NCI-H460 (cell line): ENCODE measurements around the gene BEAN1. TPM values are rescaled to one million over a fixed set of nuclear protein-coding genes. Genes with fewer than 3 reads are reported as not detected.
"Not testable (repeated sequence)": the region's sequence is repeated elsewhere in the genome, so short reads cannot be mapped to it uniquely, and the experiment has no call there.

Experiments used
- DNase-seq: peaks from one replicate; pipeline ENCODE4 v3.0.0-alpha.2; 2016; ENCODE audit warnings: low read depth; ENCODE audit errors: extremely low read depth
- total RNA-seq: library from RNA; depleted of rRNA; stranded (reverse); fragments of >200 nt; shearing (Covaris generic); gene quantifications from 2 replicates; pipeline ENCODE4 v1.2.3, GENCODE V29; 2014

Gene BEAN1
- total RNA-seq, 1 experiment from 2014 or later: 0.42 TPM

DNA sequence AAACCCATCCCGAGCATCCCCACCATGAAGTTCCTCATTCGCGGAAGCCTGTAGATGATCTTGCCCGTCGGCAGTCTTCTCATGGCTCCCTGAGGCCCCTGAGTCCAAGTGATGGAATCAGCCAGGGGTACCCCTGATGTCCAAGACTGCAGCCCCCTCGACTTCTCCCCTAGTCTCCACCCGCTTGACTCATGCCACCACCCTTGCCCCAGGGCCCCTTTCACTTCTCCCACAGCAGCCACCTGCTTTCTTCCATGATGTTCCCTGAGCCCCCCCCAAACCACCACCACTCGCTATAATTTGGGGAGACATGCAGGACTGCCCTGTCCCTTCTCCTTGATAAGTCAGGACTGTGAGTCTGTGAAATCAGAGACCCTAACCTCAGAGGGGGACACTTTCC, 11.4 kb downstream of the BEAN1 start:
- DNase-seq: no peak

DNA sequence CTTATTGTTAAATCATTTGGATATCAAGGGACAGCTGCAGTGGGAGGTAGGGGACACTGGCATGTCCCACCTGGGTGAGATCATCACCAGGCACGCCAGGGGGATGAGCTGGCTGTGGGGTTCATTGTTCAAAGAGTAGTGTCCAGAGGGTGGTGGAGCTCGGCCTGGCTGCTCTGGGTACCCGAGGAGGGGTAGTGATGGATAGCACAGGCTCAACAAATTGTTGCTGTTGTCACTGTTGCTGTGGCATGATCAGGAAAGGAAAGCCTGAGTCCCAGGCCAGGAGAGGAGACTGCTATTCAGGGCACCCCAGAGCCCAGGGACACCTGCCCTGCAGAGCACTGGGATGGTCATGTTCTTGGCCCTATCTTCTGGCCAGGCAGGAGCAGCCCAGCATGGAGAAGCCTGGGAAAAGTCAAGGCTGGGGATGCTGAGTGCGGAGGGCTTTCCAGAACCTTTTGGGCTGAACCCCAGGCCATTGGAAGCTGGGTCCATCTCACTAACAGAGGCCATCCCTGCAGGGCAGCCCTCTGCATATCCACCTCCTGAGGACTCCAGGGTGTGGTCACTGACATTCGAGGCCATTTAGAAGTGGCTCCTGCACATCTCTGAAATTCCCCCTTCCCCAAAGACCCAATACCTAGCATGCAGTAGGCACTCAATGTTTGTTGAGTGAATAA, 12.1 kb downstream of the BEAN1 start:
- no peak for DNase-seq

DNA sequence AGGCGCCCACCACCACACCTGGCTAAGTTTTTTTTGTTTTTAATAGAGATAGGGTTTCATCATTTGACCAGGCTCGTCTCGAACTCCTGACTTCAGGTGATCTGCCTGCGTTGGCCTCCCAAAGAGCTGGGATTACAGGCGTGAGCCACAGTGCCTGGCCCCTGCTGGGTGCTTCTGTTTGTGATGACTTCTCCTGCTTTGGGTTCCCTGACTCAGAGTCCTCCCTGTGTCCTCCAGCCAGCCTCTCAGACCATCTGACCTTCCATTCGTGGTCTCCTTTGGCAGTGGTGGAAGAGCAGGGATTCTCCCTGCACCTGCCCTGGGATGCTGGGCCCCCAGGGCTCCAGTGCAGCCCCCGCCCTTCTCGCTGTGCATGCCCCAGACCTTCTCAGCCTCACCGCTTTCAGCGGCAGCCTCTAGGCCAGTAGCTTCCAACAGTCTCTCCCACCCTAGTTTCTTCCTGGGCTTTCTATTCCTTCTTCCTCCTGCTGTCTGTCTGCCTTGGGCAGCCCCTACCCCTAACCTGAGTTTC, 13.2 kb downstream of the BEAN1 start:
- DNase-seq: no peak

DNA sequence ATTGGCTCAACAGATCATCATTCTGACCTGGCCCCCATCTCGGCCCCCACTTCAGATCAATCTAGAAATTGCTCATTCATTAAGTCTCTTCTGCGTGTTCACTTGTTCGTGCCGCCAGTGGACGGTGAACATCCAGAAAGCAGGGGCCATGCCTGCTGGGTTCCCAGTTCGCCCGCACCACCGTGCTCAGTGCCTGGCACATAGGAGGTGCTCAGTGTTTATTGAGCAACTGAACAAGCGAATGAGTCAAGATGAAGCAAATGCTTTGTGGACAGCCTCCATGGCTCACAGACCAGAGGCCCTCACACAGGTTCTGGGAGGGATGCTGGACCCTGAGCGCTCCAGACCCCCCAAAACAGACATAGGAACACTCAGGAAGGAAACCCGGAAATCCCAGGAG, 13.9 kb downstream of the BEAN1 start:
- DNase-seq: no peak

DNA sequence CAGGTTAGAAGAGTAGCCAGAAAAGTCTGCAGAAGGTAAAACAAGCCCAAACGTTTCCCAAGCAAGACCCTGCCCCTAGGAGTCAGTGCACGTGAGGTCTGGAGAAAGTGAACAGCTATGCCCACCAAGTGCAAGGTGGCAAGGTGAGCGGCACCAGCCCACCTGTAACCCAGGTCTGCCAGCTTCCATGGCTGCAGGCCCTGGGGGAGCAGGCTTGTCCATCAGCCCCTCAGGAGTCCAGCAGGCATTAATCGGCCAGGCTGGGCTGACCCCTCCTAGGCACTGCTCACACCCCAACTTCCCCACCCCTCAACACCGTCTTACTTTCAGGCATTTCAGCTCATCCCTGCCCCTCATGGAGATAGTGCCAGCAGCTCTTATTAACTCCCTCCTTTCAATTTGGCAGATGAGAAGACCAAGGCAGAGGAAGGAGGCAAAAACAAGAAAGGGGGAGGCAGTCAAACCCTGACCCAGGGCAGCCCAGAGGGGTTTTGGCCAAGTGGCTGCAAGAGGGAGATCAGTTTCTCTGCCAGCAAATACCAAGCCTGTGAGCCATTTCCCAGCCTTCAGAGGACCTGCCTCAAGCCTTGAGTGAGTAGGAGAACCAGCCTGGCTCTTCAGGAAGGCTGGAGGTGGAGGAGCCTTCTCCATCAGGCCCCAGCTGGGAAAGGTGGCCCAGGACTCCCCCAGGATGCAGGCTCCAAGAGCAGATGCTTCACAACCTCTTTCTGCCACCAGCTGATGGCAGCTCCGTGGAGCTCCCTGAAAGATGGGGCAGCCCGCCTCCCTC, 14.7 kb downstream of the BEAN1 start:
- no peak for DNase-seq

DNA sequence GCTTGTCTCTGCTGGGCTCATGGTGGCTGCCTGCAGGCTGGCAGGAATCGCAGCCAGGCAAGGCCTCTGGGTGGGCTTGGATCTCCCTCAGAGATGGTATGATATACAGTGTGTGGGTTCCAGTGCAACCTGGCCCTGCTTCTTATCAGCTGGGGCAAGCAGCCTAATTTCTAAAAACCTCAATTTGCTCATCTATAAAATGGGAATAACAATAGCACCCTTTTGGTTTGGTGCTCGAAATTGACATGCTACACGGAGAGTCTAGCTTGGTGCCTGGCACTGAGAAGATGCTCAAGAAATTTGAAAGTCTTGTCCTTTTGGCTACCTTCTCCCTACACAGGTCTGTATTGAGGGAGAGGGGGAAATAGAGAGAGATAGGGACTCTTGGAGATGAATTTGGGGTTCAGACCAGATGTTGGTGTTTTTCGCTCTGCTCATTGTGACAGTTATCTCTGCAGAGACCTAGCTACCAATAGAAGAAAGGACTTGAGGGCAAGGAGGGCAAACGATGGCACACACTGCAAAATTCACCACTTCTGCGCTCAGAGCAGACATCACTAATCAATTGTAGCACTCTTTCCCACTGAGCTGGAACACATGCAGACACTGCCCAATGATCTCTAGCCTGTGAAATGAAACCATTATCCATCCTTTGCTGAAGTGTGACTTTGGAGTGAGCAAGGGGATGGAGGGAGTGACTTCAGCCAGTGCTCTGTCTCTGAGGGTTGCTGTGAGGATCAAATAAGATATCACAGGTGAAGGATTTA, 15.6 kb downstream of the BEAN1 start:
- DNase-seq: no peak

DNA sequence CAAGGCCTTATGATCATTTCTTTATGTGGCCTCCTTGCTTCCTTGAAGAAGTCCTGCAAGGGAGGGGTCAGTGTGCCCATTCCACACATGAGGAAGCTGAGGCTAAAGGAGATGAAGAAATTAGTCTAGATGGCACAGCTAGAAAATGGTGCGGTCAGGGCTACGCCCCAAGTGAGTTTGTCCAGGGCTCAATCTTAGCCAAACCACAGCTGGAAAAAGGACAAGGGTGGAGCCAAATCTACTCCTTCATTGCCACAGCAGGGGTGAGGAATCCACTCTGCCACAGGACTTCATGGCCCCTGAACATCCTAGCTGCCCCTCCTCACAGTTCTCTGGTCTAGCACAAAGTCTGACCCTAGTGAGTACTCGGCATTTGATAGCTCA, 16.2 kb downstream of the BEAN1 start:
- DNase-seq: no peak

DNA sequence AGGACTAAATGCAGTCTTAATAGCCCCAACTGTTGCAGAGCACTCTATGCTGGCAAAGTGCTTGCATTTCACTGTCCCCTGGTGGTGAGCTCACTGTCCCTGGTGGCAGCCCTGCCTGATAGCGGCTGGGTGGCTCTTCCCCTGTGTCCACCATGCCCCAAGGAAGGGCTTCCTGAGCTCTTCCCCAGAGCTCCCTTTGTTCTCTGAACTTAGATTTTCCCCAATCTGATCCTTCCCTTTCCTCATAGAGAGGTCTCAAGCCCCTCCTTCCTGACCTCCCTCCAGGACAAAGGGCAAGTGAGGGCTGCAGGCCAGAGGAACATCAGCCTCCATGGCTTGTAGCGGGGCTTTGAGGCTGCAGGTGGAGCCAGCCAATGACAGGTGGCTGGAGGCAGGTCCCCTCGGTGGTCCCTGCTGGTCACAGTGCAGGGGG, 17.0 kb downstream of the BEAN1 start:
- no peak for DNase-seq

DNA sequence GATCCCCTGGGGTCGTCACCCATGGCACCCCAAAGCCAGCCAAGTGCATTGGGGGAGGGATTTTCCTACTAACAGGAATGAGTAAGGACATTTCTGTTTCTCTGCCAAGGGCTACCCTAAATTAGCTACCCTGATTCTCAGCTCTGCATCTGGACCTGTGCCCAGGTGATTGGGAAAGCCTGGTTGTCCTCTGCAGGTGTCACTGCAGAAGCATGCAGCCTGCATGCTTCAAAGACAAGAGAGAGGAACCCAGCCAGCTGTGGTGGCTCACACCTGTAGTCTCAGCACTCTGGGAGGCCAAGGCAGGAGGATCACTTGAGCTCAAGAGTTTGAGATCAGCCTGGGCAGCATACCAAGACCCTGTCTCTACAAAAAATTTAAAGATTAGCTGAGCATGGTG, 19.6 kb downstream of the BEAN1 start:
- no peak for DNase-seq

DNA sequence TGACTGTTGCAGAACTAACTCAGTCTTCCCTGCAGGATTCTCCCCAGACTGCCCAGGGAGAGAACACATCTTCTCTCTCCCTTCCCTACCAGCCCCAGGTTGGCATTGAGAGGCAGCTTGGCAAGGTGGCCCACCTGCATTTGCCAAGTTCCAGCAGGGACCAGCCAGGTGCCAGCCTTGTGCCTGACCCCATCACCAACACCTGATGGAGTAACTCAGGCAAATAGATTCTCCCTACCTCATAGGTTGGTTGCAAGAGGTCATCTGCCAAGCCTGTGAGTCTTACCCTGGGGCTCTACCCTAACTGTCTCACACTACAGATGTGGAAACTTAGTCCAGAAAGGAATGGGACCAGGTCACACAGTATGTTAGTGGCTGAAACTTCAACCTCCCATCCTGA, 20.4 kb downstream of the BEAN1 start:
- no peak for DNase-seq

DNA sequence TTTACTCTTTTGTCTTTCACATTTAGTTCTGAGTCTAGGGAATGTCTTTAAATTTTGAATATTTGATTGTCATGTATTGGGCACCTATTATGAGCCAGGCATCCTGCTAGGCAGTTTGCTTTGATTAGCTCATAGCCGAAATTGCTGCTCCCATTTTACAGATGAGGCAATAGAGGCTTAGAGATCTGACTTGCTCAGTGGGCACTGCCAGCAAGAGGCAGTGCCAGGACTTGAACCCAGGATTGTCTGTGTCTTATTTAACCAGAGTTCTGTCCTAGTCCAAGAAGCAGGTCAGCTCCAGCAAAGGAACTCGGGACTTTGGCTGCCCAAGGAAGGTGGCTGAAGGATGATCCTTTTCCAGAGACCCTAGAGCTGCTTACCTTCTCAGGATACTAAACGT, 24.5 kb downstream of the BEAN1 start:
- no peak for DNase-seq

DNA sequence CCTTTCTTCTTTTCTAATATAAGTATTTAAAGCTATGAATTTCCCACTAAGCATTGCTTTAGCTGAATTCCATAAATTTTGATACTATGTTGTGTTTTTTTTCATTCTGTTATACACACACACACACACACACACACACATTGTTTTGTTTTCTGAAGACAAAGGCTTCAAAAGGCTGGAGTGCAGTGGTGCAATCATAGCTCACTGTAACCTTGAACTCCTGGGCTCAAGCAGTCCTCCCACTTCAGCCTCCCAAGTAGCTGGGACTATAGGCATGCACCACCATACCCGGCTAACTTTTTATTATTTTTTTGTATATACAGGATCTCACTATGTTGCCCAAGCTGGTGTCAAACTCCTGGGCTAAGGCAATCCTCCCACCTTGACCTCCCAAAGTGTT, 26.1 kb downstream of the BEAN1 start:
- DNase-seq: not testable (repeated sequence)

DNA sequence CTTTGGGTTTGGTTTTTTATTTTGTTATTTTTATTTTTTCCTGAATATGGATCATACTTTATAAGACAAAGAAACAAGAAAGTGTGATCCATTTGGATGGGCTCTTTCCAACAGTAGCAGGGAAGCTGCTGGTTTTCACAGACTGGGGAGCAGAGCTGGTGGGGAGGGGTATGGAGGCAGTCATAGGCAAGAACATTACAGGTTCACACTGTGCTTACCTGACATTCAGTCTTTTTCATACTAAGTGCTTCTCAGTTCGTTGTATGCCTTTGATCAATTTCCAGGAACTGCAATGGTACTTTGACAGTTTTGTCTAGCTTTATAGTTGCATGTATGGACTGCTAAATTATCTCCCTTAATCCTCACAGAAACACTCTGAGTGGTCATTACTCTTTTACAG, 27.7 kb downstream of the BEAN1 start:
- DNase-seq: no peak

DNA sequence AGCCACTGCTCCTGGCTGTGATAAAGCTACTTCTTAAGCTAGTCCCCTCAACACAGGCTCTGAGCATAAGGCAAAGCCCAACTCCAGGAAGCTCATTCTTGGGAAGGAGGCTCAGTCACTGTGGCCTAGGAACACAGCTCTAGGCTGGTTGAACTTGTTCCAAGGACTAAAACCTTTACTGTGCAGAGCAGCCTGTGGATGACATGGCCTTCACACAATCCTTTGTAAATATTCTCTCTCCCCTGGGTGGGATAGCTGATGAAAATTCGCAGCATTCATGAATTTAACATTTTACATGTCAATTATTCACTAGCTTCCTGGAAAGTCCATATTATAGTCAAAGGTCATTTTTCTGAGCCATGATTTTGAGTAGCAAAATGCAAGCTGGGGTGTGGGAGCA, 28.9 kb downstream of the BEAN1 start:
- DNase-seq: no peak

DNA sequence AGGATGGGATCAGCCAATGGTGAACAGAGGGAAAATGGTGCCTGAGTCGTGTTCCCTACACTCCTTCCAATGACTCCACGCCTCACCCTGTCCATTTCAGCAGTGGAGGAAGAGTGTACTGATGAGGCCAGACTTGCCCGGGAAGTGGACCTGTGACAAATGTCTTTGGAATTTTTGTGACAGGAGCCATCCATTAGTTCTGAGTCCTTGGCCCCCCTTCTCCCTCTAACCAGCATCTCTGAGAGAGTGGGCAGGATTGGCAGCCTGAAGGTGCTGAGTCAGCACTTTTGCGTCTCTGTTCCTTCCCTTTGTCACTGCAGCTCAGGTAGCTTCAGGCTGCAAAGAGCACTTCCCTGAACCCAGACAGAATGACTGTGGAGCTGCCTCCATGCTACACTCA, 30.8 kb downstream of the BEAN1 start:
- DNase-seq: no peak

DNA sequence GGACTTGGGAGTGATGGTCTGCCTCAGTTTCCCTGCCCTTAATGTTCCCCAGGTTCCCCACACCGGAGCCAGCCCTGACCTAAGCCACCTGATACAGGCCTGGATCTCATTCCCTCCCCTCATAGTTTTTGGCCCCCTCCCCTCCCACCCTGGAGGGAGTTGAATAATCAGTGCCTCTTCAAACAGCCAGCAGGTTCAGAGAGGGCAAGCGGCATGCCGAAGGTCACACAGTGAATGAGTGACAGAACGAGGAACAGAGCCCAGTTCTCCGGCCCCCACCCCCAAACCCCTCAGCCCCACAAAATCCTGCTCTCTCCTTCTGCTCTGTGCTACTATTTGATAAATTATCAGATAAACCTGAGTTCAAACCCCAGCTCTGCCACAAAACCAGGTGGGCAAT, 31.2 kb downstream of the BEAN1 start:
- no peak for DNase-seq

DNA sequence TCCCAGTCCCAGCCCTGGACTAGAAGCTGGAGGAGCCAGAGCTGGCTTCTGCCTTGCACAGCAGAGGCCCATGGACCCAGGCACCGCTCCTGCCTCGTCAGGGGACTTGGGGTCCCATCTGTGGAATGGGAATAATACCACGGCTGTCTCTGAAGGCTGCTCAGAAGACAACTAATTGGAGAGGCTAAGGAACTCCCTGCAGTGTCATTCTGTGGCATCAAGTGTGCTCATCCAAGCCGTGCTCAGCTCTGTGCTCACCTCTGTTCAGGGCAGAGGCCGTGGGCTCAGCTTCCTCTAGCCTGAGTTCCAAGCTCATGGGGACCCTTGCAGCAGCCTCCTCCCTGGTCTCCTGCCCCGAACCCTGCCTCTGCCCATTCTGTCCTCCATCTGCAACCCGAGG, 31.8 kb downstream of the BEAN1 start:
- DNase-seq: no peak

DNA sequence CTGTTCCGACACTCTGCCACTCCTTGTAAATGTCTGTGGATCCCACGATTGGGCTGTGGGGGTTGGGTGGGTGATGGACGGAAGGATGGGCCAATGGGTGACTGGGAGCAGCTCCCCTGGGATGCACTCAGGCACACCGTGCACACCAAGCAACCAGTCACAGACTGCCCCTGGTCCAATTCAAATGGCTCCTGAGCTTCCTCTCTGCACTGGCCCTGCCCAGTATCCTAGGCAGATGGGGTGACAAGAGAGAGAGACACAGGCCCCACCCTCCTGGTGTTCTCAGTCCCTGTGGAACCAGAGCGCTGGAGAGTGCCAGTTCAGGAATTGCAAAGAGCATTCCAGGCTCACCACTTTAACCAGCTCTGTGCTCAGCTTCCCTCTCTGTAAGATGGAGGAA, 32.8 kb downstream of the BEAN1 start:
- DNase-seq: no peak

DNA sequence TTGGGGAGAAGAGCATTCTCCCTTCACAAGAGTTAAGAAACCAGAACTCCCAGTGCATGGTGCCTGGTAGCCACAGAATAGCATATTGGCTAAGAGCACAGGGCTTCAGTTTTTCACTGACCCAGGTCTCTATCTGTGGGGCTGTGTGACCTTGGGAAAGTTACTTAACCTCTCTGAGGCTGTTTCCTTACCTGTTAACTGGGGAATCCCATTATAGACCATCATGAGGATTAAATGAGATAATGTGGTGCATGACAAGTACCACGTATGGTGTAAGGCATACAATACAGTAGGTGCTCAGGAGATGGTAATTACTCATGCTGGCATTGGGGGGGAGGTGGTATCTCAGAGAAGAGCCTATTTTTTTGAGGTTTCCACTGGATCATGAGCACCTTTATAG, 33.6 kb downstream of the BEAN1 start:
- no peak for DNase-seq

DNA sequence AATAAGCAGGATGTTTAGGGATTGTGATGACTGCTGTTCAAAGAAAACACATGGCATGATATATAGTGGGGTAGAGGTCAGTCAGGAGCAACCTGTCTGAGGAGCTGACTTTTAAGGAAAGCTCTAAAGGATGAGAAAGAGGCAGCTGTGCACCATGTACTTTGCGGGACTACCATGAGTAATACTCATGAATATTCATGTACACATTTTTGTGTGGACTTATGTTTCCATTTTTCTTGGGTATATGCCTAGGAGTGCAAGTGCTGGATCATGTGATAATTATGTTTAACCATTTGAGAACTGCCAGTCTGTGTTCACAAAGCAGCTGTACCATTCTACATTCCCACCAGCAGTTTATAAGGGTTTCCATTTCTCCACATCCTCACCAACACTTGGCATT, 35.8 kb downstream of the BEAN1 start:
- DNase-seq: no peak

DNA sequence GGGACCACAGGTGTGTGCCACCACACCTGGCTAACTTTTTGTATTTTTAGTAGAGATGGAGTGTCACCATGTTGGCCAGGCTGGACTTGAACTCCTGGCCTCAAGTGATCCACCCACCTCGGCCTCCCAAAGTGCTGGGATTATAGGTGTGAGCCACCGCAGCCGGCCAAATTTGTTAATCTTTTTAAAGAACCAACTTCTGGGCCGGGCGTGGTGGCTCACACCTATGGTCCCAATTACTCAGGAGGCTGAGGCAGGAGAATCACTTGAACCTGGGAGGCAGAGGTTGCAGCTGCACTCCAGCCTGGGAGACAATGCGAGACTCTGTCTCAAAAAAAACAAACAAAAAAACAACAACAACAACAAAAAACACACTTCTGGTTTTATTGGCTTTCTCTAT, 38.9 kb downstream of the BEAN1 start:
- DNase-seq: not testable (repeated sequence)
